GM21528 (cell line): Measurements from ENCODE around the gene DNAAF8.
"Not testable (repeated sequence)": the region's sequence is repeated elsewhere in the genome, so short reads cannot be mapped to it uniquely, and the experiment has no call there.

Experiments used
- ATAC-seq: cut with Tn5 transposase; IDR thresholded peaks from one replicate; pipeline ENCODE4 v1.9.1; 2021; ENCODE audit warnings: mild to moderate bottlenecking, moderate library complexity; ENCODE audit not compliant: unreplicated experiment, low FRiP score

DNAAF8 gene

GRCh38 chr16:4776141-4776705, 41.9 kb downstream of the DNAAF8 start:
- ATAC-seq, result no peak

- ATAC-seq, result no peak
Observed at GRCh38 chr16:4777339-4778049, 43.2 kb downstream of the DNAAF8 start.

GRCh38 chr16:4778050-4778392, 43.7 kb downstream of the DNAAF8 start:
- ATAC-seq, result no peak

- ATAC-seq, result no peak
Observed at GRCh38 chr16:4780235-4780634, 45.9 kb downstream of the DNAAF8 start.

- no peak for ATAC-seq
Observed at GRCh38 chr16:4783251-4783950, 49.1 kb downstream of the DNAAF8 start.

- no peak for ATAC-seq
Observed at GRCh38 chr16:4783951-4784336, 49.6 kb downstream of the DNAAF8 start.

GRCh38 chr16:4784444-4784987, 50.2 kb downstream of the DNAAF8 start:
- ATAC-seq, result not testable (repeated sequence)

GRCh38 chr16:4785758-4786433, 51.6 kb downstream of the DNAAF8 start:
- ATAC-seq, result no peak

- no peak for ATAC-seq
Observed at GRCh38 chr16:4787068-4787467, 52.7 kb downstream of the DNAAF8 start.

- ATAC-seq, result no peak
Observed at GRCh38 chr16:4787627-4788482, 53.5 kb downstream of the DNAAF8 start, which contains the start of gene SEPTIN12. Gene SEPTIN12 (minus strand): TSS chr16:4788345. CDS start chr16:4787645, 700 bp downstream.

GRCh38 chr16:4788489-4788889, 54.2 kb downstream of the DNAAF8 start:
- ATAC-seq, result no peak

- no peak for ATAC-seq
Observed at GRCh38 chr16:4788910-4789309, 54.6 kb downstream of the DNAAF8 start.

- ATAC-seq, result no peak
Observed at GRCh38 chr16:4790261-4790660, 55.9 kb downstream of the DNAAF8 start.

- ATAC-seq, result no peak
Observed at GRCh38 chr16:4790871-4791270, 56.5 kb downstream of the DNAAF8 start.

- no peak for ATAC-seq
Observed at GRCh38 chr16:4792951-4793513, 58.7 kb downstream of the DNAAF8 start.

GRCh38 chr16:4795181-4795827, 61.0 kb downstream of the DNAAF8 start, which contains the start of gene SMIM22:
Gene SMIM22 (plus strand): TSS chr16:4795369. CDS start chr16:4795735, 366 bp downstream.
- ATAC-seq, result no peak

- no peak for ATAC-seq
Observed at GRCh38 chr16:4795828-4796572, 61.7 kb downstream of the DNAAF8 start.
